ENCODE results near the gene BRIP1. TPM values are rescaled to one million over a fixed set of nuclear protein-coding genes. Genes with fewer than 3 reads are reported as not detected.
"Not testable (repeated sequence)": the region's sequence is repeated elsewhere in the genome, so short reads cannot be mapped to it uniquely, and the experiment has no call there.

BRIP1 gene
- total RNA-seq, 1 donor from 2014 or later, result 66.4 TPM

- Histone ChIP-seq H3K36me3 (no peaks in the 10 kb centered on the region), H3K27ac (no peak overlapping the region), H3K4me1 (no peaks in the 10 kb centered on the region), H3K4me2 (no peak overlapping the region), H2AFZ (replicated peaks) (no peak overlapping the region), H3F3A (ENCODE audit: low read depth) (no peaks in the 10 kb centered on the region), H4K20me1 (ENCODE audit: low read depth) (no peaks in the 10 kb centered on the region), H3K9ac (no peak overlapping the region), H3K79me2 (ENCODE audit: low read depth) (no peaks in the 10 kb centered on the region), H3K27me3 (no peaks in the 10 kb centered on the region), H3K4me3 (no peak overlapping the region), H3K9me3 (ENCODE audit: low read depth) (no peaks in the 10 kb centered on the region)
- no peaks in the 10 kb centered on the region for H3K4me1 Mint-ChIP-seq
- H3K27me3 Mint-ChIP-seq (ENCODE audit: insufficient read depth, low read depth), result peaks cover 2% of the 10 kb centered on the region
- TF ChIP-seq EZH2phosphoT487 (IDR thresholded peaks at IDR 0.05), result no peak
- no peak for TF ChIP-seq CTCF (IDR thresholded peaks at IDR 0.05)
- no peak for TF ChIP-seq EZH2 (IDR thresholded peaks at IDR 0.05)
- DNase-seq (ENCODE audit: low spot score), result no peak
- no peaks in the 10 kb centered on the region for H3K36me3 Mint-ChIP-seq
- no peak overlapping the region for H3K4me3 Mint-ChIP-seq
- H3K9me3 Mint-ChIP-seq, result peaks cover 5% of the 10 kb centered on the region
- no peak overlapping the region for H3K27ac Mint-ChIP-seq
Measured at GRCh38 chr17:61668486-61668885, 194.8 kb downstream of the BRIP1 start.

GRCh38 chr17:61666406-61667088, 196.8 kb downstream of the BRIP1 start:
- H3K27ac ChIP-seq, H3K4me3 Mint-ChIP-seq: not testable (repeated sequence)

GRCh38 chr17:61663310-61663709, 200.0 kb downstream of the BRIP1 start:
- H3K9me3 Mint-ChIP-seq, result peaks cover 5% of the 10 kb centered on the region
- H3K4me2 ChIP-seq, result no peak overlapping the region
- no peaks in the 10 kb centered on the region for H3K9me3 ChIP-seq (ENCODE audit: low read depth)
- H3K4me3 ChIP-seq, result no peak overlapping the region
- H3K4me3 Mint-ChIP-seq, result no peak overlapping the region
- H3K36me3 ChIP-seq, result no peaks in the 10 kb centered on the region
- H4K20me1 ChIP-seq (ENCODE audit: low read depth), result no peaks in the 10 kb centered on the region
- H3K9ac ChIP-seq, result no peak overlapping the region
- no peak overlapping the region for H3K27ac Mint-ChIP-seq
- no peaks in the 10 kb centered on the region for H3K79me2 ChIP-seq (ENCODE audit: low read depth)
- no peak overlapping the region for H3K27ac ChIP-seq
- H3F3A ChIP-seq (ENCODE audit: low read depth), result no peaks in the 10 kb centered on the region
- H3K27me3 Mint-ChIP-seq (ENCODE audit: insufficient read depth, low read depth), result peaks cover 2% of the 10 kb centered on the region
- H3K4me1 Mint-ChIP-seq, result no peaks in the 10 kb centered on the region
- H2AFZ ChIP-seq (replicated peaks), result no peak overlapping the region
- no peaks in the 10 kb centered on the region for H3K27me3 ChIP-seq
- H3K4me1 ChIP-seq, result no peaks in the 10 kb centered on the region
- TF ChIP-seq CTCF (IDR thresholded peaks at IDR 0.05), result no peak
- TF ChIP-seq EZH2phosphoT487 (IDR thresholded peaks at IDR 0.05), result no peak
- TF ChIP-seq EZH2 (IDR thresholded peaks at IDR 0.05), result no peak
- no peak for DNase-seq (ENCODE audit: low spot score)
- no peaks in the 10 kb centered on the region for H3K36me3 Mint-ChIP-seq

More at GRCh38 chr17:61666406-61667088, 196.8 kb downstream of the BRIP1 start:
- H3F3A ChIP-seq (ENCODE audit: low read depth); H3K4me1 ChIP-seq; H3K9me3 ChIP-seq (ENCODE audit: low read depth); H3K27ac Mint-ChIP-seq; H3K4me1 Mint-ChIP-seq; H3K27me3 ChIP-seq; H3K9me3 Mint-ChIP-seq; H3K9ac ChIP-seq; H3K36me3 ChIP-seq; H2AFZ ChIP-seq (replicated peaks); H3K79me2 ChIP-seq (ENCODE audit: low read depth); H3K36me3 Mint-ChIP-seq; H3K4me3 ChIP-seq; H3K27me3 Mint-ChIP-seq (ENCODE audit: insufficient read depth, low read depth); H3K4me2 ChIP-seq; H4K20me1 ChIP-seq (ENCODE audit: low read depth); DNase-seq (ENCODE audit: low spot score): not testable (repeated sequence)

GRCh38 chr17:61662741-61663140, 200.6 kb downstream of the BRIP1 start:
- H2AFZ ChIP-seq (replicated peaks), result no peak overlapping the region
- Mint-ChIP-seq H3K4me3 (no peak overlapping the region), H3K36me3 (no peaks in the 10 kb centered on the region), H3K27me3 (ENCODE audit: insufficient read depth, low read depth) (peaks cover 2% of the 10 kb centered on the region), H3K4me1 (no peaks in the 10 kb centered on the region), H3K9me3 (peaks cover 5% of the 10 kb centered on the region), H3K27ac (no peak overlapping the region)
- no peaks in the 10 kb centered on the region for H3K79me2 ChIP-seq (ENCODE audit: low read depth)
- DNase-seq (ENCODE audit: low spot score), result no peak
- H3K27me3 ChIP-seq, result no peaks in the 10 kb centered on the region
- no peaks in the 10 kb centered on the region for H3K9me3 ChIP-seq (ENCODE audit: low read depth)
- H3K4me2 ChIP-seq, result no peak overlapping the region
- no peak for TF ChIP-seq EZH2phosphoT487 (IDR thresholded peaks at IDR 0.05)
- TF ChIP-seq CTCF (IDR thresholded peaks at IDR 0.05), result no peak
- TF ChIP-seq EZH2 (IDR thresholded peaks at IDR 0.05), result no peak
- no peak overlapping the region for H3K9ac ChIP-seq
- no peak overlapping the region for H3K4me3 ChIP-seq
- no peaks in the 10 kb centered on the region for H3F3A ChIP-seq (ENCODE audit: low read depth)
- H3K27ac ChIP-seq, result no peak overlapping the region
- H3K36me3 ChIP-seq, result no peaks in the 10 kb centered on the region
- no peaks in the 10 kb centered on the region for H4K20me1 ChIP-seq (ENCODE audit: low read depth)
- no peaks in the 10 kb centered on the region for H3K4me1 ChIP-seq
